ENCODE measurements around the gene RPL36.
A peak's percentile ranks its signal among the peaks of the same experiment; 100 is the strongest.

Gene RPL36

DNA sequence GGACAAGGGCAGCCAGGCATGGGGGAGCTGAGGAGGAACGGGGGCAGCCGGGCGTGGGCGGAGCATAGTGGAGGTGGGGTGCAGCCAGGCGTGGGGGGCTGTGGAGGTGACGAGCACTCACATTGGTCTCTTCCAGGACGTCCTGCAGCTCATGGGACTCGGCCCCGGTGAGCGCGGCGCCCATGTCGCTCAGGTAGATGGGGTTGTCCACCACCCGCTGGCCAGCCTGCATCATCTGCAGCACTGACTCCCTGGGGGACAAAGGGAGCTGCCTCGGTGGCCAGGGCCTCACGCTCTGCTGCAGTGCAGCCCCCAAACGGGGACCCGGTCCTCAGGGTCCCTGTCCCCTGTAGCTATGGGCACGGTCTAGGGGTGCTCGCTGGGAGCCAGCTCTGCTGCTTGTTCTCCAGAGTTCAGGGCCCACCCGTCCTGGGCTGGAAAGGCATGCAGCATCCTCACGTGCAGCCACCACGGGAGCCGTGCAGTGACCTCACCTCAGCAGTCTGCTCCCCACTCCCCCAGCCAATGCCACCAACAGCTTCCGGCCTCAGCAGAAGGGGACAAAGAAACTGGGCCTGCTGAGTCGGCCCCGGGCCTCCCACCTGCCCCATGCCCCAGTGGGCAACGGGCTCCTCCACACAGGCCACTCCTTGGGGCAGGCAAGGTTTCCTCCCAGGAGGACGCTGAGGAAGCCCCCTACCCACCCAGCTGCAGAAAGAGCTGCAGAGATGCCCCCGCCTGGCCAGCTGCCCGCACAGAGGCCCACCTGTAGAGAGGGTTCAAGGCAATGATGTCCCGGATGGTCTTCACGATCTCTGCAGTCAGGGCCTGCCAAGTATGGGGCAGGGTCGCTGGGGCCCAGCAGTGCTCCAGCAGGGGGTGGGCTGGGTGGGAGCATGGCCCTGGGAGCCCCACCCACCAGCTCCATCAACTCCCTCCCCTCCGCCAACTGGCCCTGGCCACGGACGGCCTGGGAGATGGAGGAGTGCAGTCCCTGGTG, 17.8 kb downstream of the RPL36 start:
- no peak for TF ChIP-seq JUND (IDR thresholded peaks at IDR 0.05; ENCODE audit: low read depth)
- in situ Hi-C loops (cut with HindIII; ENCODE audit: low pct_unique_long_range_greater_than_20kb, low sequenced_read_pairs): no loop called here
- no peak for DNase-seq (ENCODE audit: low read depth in 1 of 2, low spot score in 1 of 2)

DNA sequence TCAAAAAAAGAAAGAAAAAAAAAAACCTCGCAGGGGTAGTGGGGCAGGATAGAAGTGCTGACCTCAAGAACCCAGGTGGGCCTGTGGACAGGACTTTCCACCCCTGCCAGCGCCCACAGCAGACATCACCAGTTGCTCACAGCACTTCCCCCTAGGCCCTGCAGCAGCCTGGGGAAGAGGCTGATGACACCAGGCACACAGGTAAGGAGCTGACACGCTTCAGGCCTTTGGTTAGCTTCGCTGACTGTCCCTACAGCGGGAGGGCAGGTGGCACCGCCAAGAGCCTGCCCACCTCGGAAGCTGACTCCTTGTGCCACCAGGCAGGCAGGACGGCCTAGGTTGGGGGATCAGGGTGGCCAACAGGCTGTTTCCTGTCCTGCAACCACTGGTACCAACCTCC, 20.9 kb downstream of the RPL36 start:
- DNase-seq (ENCODE audit: low read depth in 1 of 2, low spot score in 1 of 2): no peak
- no peak for TF ChIP-seq JUND (IDR thresholded peaks at IDR 0.05; ENCODE audit: low read depth)
- in situ Hi-C loops (cut with HindIII; ENCODE audit: low pct_unique_long_range_greater_than_20kb, low sequenced_read_pairs): no loop called here

DNA sequence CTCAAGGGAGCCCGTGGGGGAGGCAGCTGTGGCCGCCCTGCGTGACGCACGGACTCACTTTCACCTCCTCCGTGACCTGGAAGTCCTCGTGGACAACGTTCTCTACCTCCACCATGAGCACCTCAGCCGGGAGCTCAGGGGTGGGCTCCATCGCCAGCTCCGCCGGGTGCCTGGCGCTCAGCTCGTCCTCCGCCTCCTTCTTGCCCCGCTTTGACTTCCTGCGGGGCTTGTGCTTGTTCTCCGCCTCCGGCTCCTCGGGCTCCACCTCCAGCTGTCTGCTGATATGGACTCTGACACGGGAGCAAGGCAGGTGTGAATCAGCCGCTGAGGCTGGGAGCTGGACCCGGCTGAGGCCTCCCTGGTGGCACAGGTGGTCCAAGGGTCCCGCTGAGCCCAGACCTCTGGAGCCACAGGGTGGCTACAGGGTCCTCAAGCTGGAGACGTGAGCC, 21.6 kb downstream of the RPL36 start:
- DNase-seq (ENCODE audit: low read depth in 1 of 2, low spot score in 1 of 2): no peak
- no peak for TF ChIP-seq JUND (IDR thresholded peaks at IDR 0.05; ENCODE audit: low read depth)
- in situ Hi-C loops (cut with HindIII; ENCODE audit: low pct_unique_long_range_greater_than_20kb, low sequenced_read_pairs): no loop called here

DNA sequence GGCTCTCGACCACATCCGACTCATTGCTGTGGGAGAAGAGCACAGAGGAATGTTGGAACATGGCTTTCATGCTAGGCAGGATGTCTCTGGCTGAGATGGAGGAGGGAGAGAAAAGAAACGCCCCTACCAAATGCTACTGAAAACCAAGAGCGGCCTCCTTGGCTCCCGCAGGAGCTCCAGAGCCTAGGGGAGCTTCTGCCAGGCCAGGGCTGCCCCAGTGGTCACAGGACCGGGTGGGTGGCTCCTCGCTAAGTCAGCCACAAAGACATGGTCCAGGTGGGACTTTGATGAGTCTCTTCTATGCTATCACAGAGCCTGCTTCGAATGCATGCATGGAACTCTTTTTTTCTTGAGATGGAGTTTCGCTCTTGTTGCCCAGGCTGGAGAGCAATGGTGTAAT, 23.1 kb downstream of the RPL36 start:
- no peak for TF ChIP-seq JUND (IDR thresholded peaks at IDR 0.05; ENCODE audit: low read depth)
- in situ Hi-C loops (cut with HindIII; ENCODE audit: low pct_unique_long_range_greater_than_20kb, low sequenced_read_pairs): no loop called here
- no peak for DNase-seq (ENCODE audit: low read depth in 1 of 2, low spot score in 1 of 2)

- in situ Hi-C loops (cut with HindIII; ENCODE audit: low pct_unique_long_range_greater_than_20kb, low sequenced_read_pairs): no loop called here
- no peak for DNase-seq (ENCODE audit: low read depth in 1 of 2, low spot score in 1 of 2)
- no peak for TF ChIP-seq JUND (IDR thresholded peaks at IDR 0.05; ENCODE audit: low read depth)
Measured at GRCh38 chr19:5714816-5715215, 24.7 kb downstream of the RPL36 start.

DNA sequence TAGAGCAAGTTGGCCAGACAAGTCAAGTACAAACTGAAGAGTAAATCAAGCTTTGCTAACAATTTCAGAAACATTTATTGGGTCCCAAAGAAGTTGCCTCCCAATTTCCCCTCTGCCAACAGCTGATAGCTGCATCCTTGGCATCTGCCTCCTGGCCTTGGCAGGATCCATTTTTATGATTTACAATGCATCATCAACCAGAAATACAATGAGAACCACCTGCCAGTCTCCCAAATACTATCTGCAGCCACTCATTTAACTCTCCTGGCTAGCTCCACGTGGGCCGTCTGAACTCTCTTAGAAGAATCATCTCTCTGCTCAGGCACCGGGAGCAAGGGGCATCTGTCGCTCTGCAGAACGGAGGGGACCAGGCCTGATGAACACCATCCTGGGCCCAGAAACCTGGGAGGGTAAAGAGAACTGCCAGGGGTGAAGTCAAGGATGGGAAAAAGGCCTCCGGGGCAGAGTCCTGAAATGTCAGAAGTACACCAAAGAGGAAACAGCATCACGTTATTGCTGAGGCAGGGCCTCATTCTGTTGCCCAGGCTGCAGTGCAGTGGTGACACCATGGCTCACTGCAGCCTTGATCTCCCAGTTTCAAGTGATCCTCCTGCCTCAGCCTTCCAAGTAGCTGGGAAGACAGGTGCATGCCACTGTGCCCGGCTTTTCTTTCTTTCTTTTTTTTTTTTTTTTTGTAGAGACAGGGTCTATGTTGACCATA, 27.3 kb downstream of the RPL36 start:
- TF ChIP-seq JUND (IDR thresholded peaks at IDR 0.05; ENCODE audit: low read depth): no peak
- in situ Hi-C loops (cut with HindIII; ENCODE audit: low pct_unique_long_range_greater_than_20kb, low sequenced_read_pairs): no loop called here
- DNase-seq (ENCODE audit: low read depth in 1 of 2, low spot score in 1 of 2): no peak

GRCh38 chr19:5718037-5718578, 28.0 kb downstream of the RPL36 start:
- no peak for DNase-seq (ENCODE audit: low read depth in 1 of 2, low spot score in 1 of 2)
- TF ChIP-seq JUND (IDR thresholded peaks at IDR 0.05; ENCODE audit: low read depth): no peak
- in situ Hi-C loops (cut with HindIII; ENCODE audit: low pct_unique_long_range_greater_than_20kb, low sequenced_read_pairs): no loop called here

DNA sequence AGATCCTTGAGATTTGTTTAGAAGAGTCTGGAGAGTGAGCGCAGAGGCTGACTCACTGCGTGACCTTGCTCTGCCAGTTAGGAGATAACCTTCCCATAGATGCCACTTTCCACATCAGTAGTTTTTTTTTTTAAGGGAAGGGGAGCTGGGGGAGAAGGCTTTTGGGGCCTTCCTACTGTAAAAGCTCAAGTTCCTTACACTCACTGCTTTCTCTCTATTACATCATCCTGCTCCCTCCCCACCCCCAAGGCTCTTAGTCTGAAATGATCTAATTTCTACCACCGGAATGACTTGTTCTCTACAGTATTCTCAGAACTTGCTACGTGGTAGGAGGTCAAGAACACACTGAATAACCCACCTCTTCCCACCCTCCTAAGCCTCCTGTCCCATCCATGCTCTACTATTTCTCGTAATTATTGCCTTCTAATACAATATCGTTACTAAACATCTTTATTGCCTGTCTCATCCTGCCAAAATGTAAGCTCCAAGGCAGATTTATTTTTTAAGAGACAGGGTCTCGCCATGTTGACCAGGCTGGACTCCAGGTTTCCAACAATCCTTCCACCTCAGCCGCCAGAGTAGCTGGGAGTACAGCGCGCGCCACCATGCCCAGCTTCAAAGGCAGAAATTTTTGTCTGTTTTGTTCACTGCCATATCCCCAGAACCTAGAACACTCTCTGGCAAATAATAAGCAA, 28.6 kb downstream of the RPL36 start:
- no peak for TF ChIP-seq JUND (IDR thresholded peaks at IDR 0.05; ENCODE audit: low read depth)
- in situ Hi-C loops (cut with HindIII; ENCODE audit: low pct_unique_long_range_greater_than_20kb, low sequenced_read_pairs): no loop called here
- peak in 1 of 2 experiments; percentile 57 for DNase-seq (ENCODE audit: low read depth in 1 of 2, low spot score in 1 of 2)

DNA sequence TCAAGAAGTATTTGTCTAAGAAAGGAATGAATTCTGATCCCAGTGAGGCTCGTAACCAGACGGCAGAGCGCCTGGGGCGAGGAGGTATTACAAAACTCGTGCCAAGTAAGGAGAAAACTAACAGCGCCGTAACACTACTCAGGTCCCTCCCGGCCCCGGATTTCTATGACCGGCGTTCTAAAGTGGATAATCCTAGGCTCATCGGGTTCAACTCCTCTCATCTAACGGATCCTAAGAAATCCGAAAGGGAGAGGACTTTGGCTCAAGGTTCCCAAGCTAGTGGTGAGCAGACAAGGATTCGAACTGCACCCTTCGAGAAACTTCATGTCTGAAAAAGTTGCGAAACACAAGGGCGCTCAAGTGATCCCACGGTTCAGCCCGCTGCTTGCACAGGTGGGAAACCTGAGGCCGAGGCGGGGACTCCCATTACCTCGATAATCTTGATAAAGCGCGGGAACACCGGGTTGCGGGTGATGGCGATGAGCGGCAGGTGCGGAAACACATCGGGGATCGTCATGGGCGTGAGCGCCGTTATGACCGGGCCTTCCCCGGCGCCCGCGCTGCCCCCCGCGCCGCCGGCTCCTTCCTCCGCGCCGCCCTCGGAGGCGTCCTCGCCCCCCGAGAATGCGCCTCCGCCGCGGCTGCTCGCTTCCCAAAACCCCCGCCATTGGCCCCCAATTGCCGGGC, 29.3 kb downstream of the RPL36 start:
- in situ Hi-C loops (cut with HindIII; ENCODE audit: low pct_unique_long_range_greater_than_20kb, low sequenced_read_pairs): no loop called here
- no peak for TF ChIP-seq JUND (IDR thresholded peaks at IDR 0.05; ENCODE audit: low read depth)
- peak in 1 of 2 experiments; percentile 54 for DNase-seq (ENCODE audit: low read depth in 1 of 2, low spot score in 1 of 2)

DNA sequence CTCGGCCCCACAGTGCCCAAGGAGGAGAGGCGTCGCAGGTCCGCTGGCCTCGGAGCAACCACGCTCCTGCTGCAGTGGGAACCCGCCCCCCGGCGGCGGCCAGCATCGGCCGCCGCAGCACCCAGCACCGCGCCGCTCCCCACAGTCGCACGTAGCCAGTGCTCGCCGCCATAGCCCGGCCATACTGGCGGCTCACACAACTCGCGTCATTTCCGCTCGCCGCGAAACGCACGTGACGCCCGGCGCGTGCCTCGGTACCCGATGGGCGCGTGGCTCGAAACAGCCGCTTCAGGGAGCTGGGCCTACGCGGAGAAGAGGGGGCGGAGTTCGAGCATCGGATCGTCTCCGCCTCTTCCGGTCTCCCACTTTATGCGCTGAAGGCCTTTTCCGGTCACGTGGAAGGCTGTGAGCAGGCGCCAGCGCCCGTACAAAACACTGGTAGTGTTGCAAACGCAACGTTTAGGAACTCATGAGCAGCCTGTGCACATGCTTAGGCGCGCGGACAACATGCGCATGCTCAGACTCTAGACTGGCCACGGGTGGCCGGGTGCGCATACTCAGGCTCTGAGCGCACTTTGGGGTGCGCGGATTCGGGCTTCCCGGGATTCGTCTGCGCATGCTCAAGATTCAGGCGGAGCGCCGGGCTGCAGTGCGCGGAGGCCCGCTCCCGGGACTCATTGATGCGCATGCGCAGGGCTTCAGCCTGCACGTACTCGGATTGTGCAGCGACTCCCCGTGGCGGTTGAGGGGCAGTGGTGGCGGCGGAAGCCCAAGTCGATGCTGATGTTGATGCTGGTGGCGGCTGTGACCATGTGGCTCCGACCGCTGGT, 30.1 kb downstream of the RPL36 start, which contains the start of the genes CATSPERD and LONP1:
Gene CATSPERD (plus strand): TSS at position 677 of the 830 bp plus-strand sequence. CDS start 101 bp downstream, at position 778.
Gene LONP1 (minus strand): TSS at position 186 of the 830 bp plus-strand sequence. CDS start 14 bp downstream, at position 172.
- peak; percentile 96 to 98 for DNase-seq (ENCODE audit: low read depth in 1 of 2, low spot score in 1 of 2)
- TF ChIP-seq JUND (IDR thresholded peaks at IDR 0.05; ENCODE audit: low read depth): no peak
- in situ Hi-C loops (cut with HindIII; ENCODE audit: low pct_unique_long_range_greater_than_20kb, low sequenced_read_pairs): no loop called here

All from T47D (cell line).